ENCODE data around the gene ZNF597. TPM values are rescaled to one million over a fixed set of nuclear protein-coding genes. Genes with fewer than 3 reads are reported as not detected.
A peak's percentile ranks its signal among the peaks of the same experiment; 100 is the strongest.

ZNF597 gene
- 1 to 10 TPM; 2.1 to 9.5 TPM for total RNA-seq

- intact Hi-C loops (cut with DNase I): no loop called here
- Histone ChIP-seq H3K4me3 (peak within 1 kb of the TSS; percentile 47), H3K27me3 (replicated peaks; ENCODE audit: insufficient read depth) (no peaks in the 10 kb centered on the region), H3K36me3 (no peaks in the 10 kb centered on the region), H3K27ac (peak within 1 kb of the TSS; percentile 57 to 61), H3K4me1 (replicated peaks) (no peaks in the 10 kb centered on the region), H3K9me3 (no peaks in the 10 kb centered on the region)
- 40% methylated on average over 61 of the region's 61 CpGs for WGBS
- peak; percentile 82 for DNase-seq (ENCODE audit: low spot score)
- TF ChIP-seq CTCF (IDR thresholded peaks at IDR 0.05) (no peak), POLR2AphosphoS5 (IDR thresholded peaks at IDR 0.05) (peak; percentile 79)
Measured at GRCh38 chr16:3443108-3444031, at the start of gene ZNF597, which contains the start of gene NAA60. ZNF597 (minus strand) TSS chr16:3443504; CDS start chr16:3443153, 351 bp downstream. NAA60 (plus strand) TSS chr16:3443680; CDS start chr16:3476228, 32,548 bp downstream.

GRCh38 chr16:3492356-3492755, 49.1 kb upstream of the ZNF597 start:
- Histone ChIP-seq H3K36me3 (no peaks in the 10 kb centered on the region), H3K27me3 (replicated peaks; ENCODE audit: insufficient read depth) (no peaks in the 10 kb centered on the region), H3K4me1 (replicated peaks) (no peaks in the 10 kb centered on the region), H3K27ac (no peak overlapping the region), H3K4me3 (no peak overlapping the region), H3K9me3 (no peaks in the 10 kb centered on the region)
- intact Hi-C loops (cut with DNase I): no loop called here
- TF ChIP-seq POLR2AphosphoS5 (IDR thresholded peaks at IDR 0.05) (no peak), CTCF (IDR thresholded peaks at IDR 0.05) (no peak), POLR2A (IDR thresholded peaks at IDR 0.05) (no peak)
- no peak for DNase-seq (ENCODE audit: low spot score)
- 87% methylated on average over 10 of the region's 10 CpGs for WGBS

- Histone ChIP-seq H3K27ac (no peak overlapping the region), H3K4me1 (replicated peaks) (no peaks in the 10 kb centered on the region), H3K9me3 (no peaks in the 10 kb centered on the region), H3K36me3 (peaks cover 0 to under 1% of the 10 kb centered on the region in 2 donors), H3K4me3 (no peak overlapping the region), H3K27me3 (replicated peaks; ENCODE audit: insufficient read depth) (no peaks in the 10 kb centered on the region)
- TF ChIP-seq POLR2A (IDR thresholded peaks at IDR 0.05): no peak
- TF ChIP-seq POLR2AphosphoS5 (IDR thresholded peaks at IDR 0.05): no peak
- no peak for TF ChIP-seq CTCF (IDR thresholded peaks at IDR 0.05)
- intact Hi-C loops (cut with DNase I): no loop called here
- no peak for DNase-seq (ENCODE audit: low spot score)
- 55% methylated on average over 17 of the region's 17 CpGs for WGBS
Measured at GRCh38 chr16:3490911-3491629, 47.8 kb upstream of the ZNF597 start.

- TF ChIP-seq CTCF (IDR thresholded peaks at IDR 0.05) (no peak), POLR2AphosphoS5 (IDR thresholded peaks at IDR 0.05) (no peak), POLR2A (IDR thresholded peaks at IDR 0.05) (no peak)
- intact Hi-C loops (cut with DNase I): no loop called here
- 71% methylated on average over 9 of the region's 13 CpGs for WGBS
Measured at GRCh38 chr16:3488801-3489200, 45.5 kb upstream of the ZNF597 start.

More at GRCh38 chr16:3488801-3489200, 45.5 kb upstream of the ZNF597 start:
- no peaks in the 10 kb centered on the region for H3K9me3 ChIP-seq
- H3K27ac ChIP-seq: no peak overlapping the region
- DNase-seq (ENCODE audit: low spot score): no peak
- H3K27me3 ChIP-seq (replicated peaks; ENCODE audit: insufficient read depth): no peaks in the 10 kb centered on the region
- H3K36me3 ChIP-seq: peaks cover 14 to 15% of the 10 kb centered on the region in 2 donors
- no peak overlapping the region for H3K4me3 ChIP-seq
- no peaks in the 10 kb centered on the region for H3K4me1 ChIP-seq (replicated peaks)

All from prostate gland (tissue), 2 donors.